Measurements from ENCODE around the gene RPL21. TPM values are rescaled to one million over a fixed set of nuclear protein-coding genes. Genes with fewer than 3 reads are reported as not detected.
"Not testable (repeated sequence)": the region's sequence is repeated elsewhere in the genome, so short reads cannot be mapped to it uniquely, and the experiment has no call there.

Gene RPL21
- total RNA-seq, 2 experiments from 2014 or later: 784 to 807 TPM

DNA sequence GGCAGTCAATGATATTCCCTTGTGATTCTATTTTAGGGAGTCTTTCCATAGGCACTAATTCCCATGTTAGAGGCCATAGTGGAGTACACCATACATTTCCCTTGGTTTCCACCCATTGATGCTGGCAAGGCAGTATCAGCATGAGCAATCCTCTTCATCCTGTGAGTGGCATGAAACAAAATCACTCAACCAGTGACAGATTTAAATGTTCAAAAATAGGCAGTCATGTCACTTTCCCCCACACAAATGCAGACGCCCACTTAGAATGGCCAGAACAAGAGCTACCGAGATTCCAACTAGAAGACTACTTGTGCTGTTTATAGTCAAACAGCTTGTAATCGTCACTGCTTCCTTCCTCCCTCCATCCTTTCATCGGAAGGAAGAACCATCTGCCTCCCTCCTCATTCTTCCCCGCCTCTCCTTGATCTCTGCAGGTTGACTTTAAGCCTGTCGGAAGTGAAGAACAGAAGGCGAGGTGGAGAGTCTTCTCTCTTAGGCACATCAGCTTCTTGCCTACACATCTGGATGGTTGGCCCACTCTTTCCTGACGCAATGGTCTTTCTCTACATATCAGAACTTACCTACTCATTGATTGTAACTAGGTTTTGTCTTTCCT lies 41.8 kb downstream of the RPL21 start:
- peak overlapping the region; percentile 23 for H3K27ac Mint-ChIP-seq
- DNase-seq (no peak), ATAC-seq (no peak)
- H3K36me3 Mint-ChIP-seq (ENCODE audit: low read depth): no peaks in the 10 kb centered on the region
- ChIA-PET POLR2A (interaction anchor here (0.7 to 1.8 kb wide), 2 partner anchors 18 to 20 kb away, joined by 3 to 6 read pairs; no protein-coding TSS in a partner anchor), CTCF (interaction anchor here (0.6 kb wide), 1 partner anchor 109 kb away, joined by 4 read pairs; no protein-coding TSS in a partner anchor)
- no peak overlapping the region for H3K4me3 Mint-ChIP-seq
- no peaks in the 10 kb centered on the region for H3K9me3 Mint-ChIP-seq (ENCODE audit: insufficient read depth)
- no peaks in the 10 kb centered on the region for H3K27me3 Mint-ChIP-seq (ENCODE audit: low read depth)
- H3K4me1 Mint-ChIP-seq (ENCODE audit: low read depth): peaks cover 24% of the 10 kb centered on the region

DNA sequence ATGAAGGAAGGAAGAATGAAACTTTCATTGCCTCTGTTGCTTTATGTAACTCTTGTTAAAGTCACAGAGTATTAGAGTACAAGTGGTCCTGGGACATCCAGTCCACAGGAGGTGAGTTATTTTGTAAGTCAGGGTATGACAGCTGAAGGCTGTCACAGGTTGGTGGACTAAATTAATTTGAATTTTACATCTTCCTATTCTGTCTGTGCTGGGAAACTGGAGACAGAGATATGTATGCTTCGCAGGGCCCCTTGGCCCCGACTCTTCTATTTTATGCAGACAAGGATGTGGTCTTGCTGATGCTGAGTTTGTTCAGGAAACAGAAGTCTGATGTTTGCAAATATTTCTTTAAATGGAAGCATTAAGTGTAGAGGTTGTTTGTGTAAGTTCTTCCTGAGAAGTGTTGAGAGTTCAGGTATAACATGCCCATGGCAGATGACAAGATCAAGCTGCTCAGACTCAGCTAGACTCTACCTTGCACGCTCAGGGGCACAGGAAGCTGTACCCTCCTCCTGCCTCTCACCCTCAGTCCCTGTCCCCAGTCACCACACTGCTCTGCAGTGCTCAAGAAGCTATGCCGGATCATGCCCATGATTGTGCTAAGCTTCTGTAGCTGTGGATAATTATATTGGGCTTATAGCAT lies 42.6 kb downstream of the RPL21 start:
- peak; percentile 46 for DNase-seq
- H3K4me3 Mint-ChIP-seq: no peak overlapping the region
- no peaks in the 10 kb centered on the region for H3K9me3 Mint-ChIP-seq (ENCODE audit: insufficient read depth)
- H3K27ac Mint-ChIP-seq: peak overlapping the region; percentile 23
- ChIA-PET CTCF (no interaction called here), POLR2A (no interaction called here)
- H3K27me3 Mint-ChIP-seq (ENCODE audit: low read depth): no peaks in the 10 kb centered on the region
- no peaks in the 10 kb centered on the region for H3K36me3 Mint-ChIP-seq (ENCODE audit: low read depth)
- H3K4me1 Mint-ChIP-seq (ENCODE audit: low read depth): peaks cover 24% of the 10 kb centered on the region
- ATAC-seq: peak; percentile 82

DNA sequence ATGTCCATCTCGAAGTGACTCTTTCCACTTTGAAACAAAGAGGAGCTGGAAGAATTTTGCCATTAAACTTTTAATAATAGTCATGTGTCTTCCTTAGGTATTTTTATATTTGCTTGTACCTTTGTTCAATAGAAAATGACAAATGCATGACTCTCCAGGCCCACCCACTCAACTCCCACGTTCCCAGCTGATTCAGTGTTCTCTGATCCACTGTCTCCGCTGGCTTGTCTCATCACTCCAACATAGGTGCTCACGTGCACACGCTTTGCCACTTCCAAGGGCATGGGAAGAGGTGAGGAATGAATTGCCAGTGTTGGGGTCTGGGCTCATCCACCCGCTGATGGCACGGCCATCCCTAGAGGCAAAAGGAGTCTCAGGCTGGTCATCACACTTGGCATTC lies 43.7 kb downstream of the RPL21 start:
- Mint-ChIP-seq H3K9me3 (ENCODE audit: insufficient read depth) (no peaks in the 10 kb centered on the region), H3K4me3 (no peak overlapping the region), H3K27ac (no peak overlapping the region), H3K27me3 (ENCODE audit: low read depth) (peaks cover 2% of the 10 kb centered on the region), H3K4me1 (ENCODE audit: low read depth) (peaks cover 24% of the 10 kb centered on the region), H3K36me3 (ENCODE audit: low read depth) (no peaks in the 10 kb centered on the region)
- ATAC-seq (no peak), DNase-seq (no peak)
- POLR2A ChIA-PET: no interaction called here
- CTCF ChIA-PET: interaction anchor here (2.0 kb wide), 1 partner anchor 25 kb away, joined by 6 read pairs; the partner anchor contains the start of gene RASL11A

DNA sequence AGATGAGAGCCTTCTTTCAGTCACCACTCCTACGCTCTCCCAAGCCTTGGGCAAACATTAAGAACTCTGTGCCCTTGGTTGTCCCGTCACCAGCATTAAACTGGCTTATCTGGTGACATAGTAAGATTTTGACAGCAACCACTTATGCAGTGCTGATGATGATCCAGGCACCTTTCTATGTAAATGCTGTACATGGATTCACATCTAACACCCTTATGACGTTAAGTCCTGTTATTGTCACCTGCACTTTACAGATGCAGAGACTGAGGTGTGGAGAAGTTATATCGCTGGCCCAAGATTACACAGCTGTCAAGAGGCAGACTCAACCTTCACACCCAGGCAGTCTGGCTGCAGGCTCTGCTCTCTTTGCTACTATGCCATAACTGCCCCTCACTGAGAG lies 44.3 kb downstream of the RPL21 start:
- ChIA-PET CTCF (interaction anchor here (2.0 kb wide), 1 partner anchor 25 kb away, joined by 6 read pairs; the partner anchor contains the start of gene RASL11A), POLR2A (no interaction called here)
- Mint-ChIP-seq H3K9me3 (ENCODE audit: insufficient read depth) (no peaks in the 10 kb centered on the region), H3K27me3 (ENCODE audit: low read depth) (peaks cover 2% of the 10 kb centered on the region), H3K4me1 (ENCODE audit: low read depth) (peaks cover 24% of the 10 kb centered on the region), H3K27ac (no peak overlapping the region), H3K36me3 (ENCODE audit: low read depth) (no peaks in the 10 kb centered on the region), H3K4me3 (no peak overlapping the region)
- DNase-seq (no peak), ATAC-seq (no peak)

DNA sequence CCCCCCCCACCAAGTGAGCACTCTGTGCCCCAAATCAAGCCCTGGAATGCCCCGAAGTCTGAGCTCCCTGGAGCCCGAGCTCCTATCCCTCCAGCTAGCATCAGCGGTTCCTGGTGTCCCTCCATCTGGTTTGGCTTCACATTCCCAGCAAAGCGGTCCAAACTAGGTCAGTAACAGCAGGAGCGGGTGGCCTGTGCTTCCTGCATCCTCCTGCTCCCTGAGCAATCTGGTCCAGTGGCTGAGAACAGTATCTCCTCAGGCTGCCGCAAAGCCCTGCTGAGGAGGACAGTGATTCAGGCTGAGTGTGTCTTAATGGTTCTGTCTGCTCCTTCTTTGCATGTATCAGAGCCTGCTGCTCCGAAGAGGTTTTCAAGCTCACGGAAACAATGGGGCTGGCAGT lies 45.1 kb downstream of the RPL21 start:
- Mint-ChIP-seq H3K27ac (no peak overlapping the region), H3K27me3 (ENCODE audit: low read depth) (peaks cover 2% of the 10 kb centered on the region), H3K4me1 (ENCODE audit: low read depth) (peaks cover 24% of the 10 kb centered on the region), H3K9me3 (ENCODE audit: insufficient read depth) (no peaks in the 10 kb centered on the region), H3K4me3 (no peak overlapping the region), H3K36me3 (ENCODE audit: low read depth) (no peaks in the 10 kb centered on the region)
- CTCF ChIA-PET: interaction anchor here (2.0 kb wide), 1 partner anchor 26 kb away, joined by 6 read pairs; the partner anchor contains the start of gene RASL11A
- POLR2A ChIA-PET: no interaction called here
- DNase-seq (no peak), ATAC-seq (no peak)

DNA sequence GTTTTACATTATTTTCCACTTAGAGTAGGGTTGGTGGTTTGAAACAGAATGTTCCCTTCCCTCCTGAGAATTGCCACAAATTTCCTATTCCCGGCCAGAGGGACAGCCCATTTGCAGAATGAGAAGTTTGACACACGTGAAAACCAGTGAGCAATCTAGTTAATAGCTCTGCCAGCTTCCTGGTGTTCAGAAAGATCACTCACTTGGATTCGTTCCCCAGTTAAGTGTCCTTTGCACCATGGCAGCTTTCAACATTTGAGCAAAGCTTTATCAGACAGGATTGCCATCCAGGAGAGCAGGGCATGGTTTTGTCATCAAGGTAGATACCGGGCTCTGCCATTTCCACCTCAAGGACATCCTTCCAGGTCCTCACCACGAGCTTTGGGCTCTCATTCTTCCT lies 47.5 kb downstream of the RPL21 start:
- ChIA-PET CTCF (interaction anchor here (1.1 kb wide), 1 partner anchor 63 kb away, joined by 6 read pairs; no protein-coding TSS in a partner anchor), POLR2A (no interaction called here)
- H3K27me3 Mint-ChIP-seq (ENCODE audit: low read depth): peaks cover 2% of the 10 kb centered on the region
- no peak overlapping the region for H3K27ac Mint-ChIP-seq
- ATAC-seq (no peak), DNase-seq (no peak)
- no peak overlapping the region for H3K4me3 Mint-ChIP-seq
- H3K9me3 Mint-ChIP-seq (ENCODE audit: insufficient read depth): no peaks in the 10 kb centered on the region
- H3K36me3 Mint-ChIP-seq (ENCODE audit: low read depth): no peaks in the 10 kb centered on the region
- H3K4me1 Mint-ChIP-seq (ENCODE audit: low read depth): peaks cover 21% of the 10 kb centered on the region

DNA sequence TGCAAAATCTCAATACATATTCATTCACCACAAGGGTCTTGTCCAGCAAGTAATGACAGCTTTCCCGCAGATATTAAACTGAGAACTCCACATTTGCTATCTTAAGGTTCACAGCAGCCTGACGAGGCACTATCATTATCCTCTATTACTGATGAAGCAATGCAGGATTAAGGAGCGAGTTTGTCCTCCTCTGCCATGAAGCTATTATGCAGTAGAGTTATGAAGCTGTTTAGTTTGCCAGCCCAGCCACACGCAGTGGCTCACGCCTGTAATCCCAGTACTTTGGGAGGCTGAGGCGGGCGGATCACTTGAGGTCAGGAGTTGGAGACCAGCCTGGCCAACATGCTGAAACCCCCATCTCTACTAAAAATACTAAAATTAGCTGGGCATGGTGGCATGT lies 49.0 kb downstream of the RPL21 start:
- H3K36me3 Mint-ChIP-seq (ENCODE audit: low read depth); H3K27me3 Mint-ChIP-seq (ENCODE audit: low read depth); ATAC-seq; H3K4me3 Mint-ChIP-seq; H3K27ac Mint-ChIP-seq; DNase-seq; H3K9me3 Mint-ChIP-seq (ENCODE audit: insufficient read depth); H3K4me1 Mint-ChIP-seq (ENCODE audit: low read depth): not testable (repeated sequence)
- POLR2A ChIA-PET: interaction anchor here (0.7 to 0.9 kb wide), 2 partner anchors 31 to 295 kb away, joined by 3 to 4 read pairs; no protein-coding TSS in a partner anchor
- CTCF ChIA-PET: interaction anchor here (0.7 to 1.5 kb wide), 4 partner anchors 27 to 526 kb away, joined by 3 to 5 read pairs (median 4); partner anchors contain the start of gene RASL11A

DNA sequence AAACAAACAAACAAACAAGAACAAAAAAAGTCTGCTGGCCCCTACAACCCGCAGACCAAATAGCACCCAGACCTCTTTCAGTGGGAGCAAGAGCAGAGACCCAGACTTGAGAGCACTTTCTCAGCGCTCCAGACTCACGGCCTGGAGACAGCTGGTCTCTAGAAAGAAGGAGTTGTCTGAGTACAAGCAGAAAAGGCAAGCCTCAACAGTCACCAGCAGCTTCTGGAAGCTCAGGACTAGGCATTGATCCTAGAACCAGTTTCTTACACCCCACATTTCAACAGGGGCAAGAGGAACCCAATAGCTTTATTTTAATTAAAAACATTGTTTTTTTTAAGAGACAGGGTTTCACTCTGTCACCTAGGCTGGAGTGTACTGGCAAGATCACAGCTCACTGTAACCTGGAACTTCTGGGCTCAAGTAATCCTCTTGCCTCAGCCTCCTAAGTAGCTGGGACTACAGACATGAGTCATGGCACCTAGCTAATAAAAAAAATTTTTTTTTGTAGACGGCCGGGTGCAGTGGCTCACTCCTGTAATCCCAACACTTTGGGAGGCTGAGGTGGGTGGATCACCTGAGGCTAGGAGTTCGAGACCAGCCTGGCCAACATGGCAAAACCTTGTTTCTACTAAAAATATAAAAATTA lies 49.7 kb downstream of the RPL21 start:
- Mint-ChIP-seq H3K27me3 (ENCODE audit: low read depth) (peaks cover 2% of the 10 kb centered on the region), H3K4me3 (no peak overlapping the region), H3K36me3 (ENCODE audit: low read depth) (no peaks in the 10 kb centered on the region), H3K9me3 (ENCODE audit: insufficient read depth) (no peaks in the 10 kb centered on the region), H3K4me1 (ENCODE audit: low read depth) (peaks cover 7% of the 10 kb centered on the region), H3K27ac (no peak overlapping the region)
- ATAC-seq (no peak), DNase-seq (no peak)
- ChIA-PET CTCF (interaction anchor here (0.7 to 1.5 kb wide), 4 partner anchors 27 to 525 kb away, joined by 3 to 5 read pairs (median 4); partner anchors contain the start of gene RASL11A), POLR2A (interaction anchor here (0.9 kb wide), 1 partner anchor 30 kb away, joined by 3 read pairs; no protein-coding TSS in a partner anchor)

DNA sequence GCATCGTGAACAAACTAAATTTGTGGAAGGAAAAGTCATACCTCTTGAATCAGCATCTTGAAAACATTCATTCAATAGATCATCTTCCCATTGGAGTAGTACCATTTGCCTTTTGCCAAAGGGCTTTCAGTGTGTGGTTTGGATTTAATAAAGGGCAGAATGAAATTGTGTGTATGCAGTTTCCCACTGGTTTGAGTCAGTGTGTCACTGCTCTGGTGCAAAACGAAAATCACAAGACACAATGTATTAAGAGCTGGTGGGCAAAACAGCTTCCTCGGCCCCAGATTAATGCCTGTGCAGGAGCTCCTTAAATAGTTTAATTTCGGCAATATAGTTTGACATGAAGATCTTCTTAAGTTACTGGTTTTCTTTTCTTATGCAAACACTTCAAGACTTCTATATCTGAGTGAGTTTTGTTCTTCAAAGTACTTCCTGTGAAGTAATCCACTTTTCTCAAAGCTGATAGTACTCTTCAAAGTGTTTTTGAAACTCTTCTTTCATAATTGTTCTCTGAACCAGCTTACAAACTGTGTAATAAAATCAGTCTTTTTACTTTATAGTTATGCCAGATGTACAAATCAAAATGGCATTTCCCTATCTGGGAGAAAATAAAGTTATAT lies 51.4 kb downstream of the RPL21 start:
- no peak for ATAC-seq
- no peak for DNase-seq
- Mint-ChIP-seq H3K9me3 (ENCODE audit: insufficient read depth) (no peaks in the 10 kb centered on the region), H3K27ac (no peak overlapping the region), H3K36me3 (ENCODE audit: low read depth) (no peaks in the 10 kb centered on the region), H3K27me3 (ENCODE audit: low read depth) (peaks cover 2% of the 10 kb centered on the region), H3K4me3 (no peak overlapping the region), H3K4me1 (ENCODE audit: low read depth) (peaks cover 15% of the 10 kb centered on the region)
- CTCF ChIA-PET: interaction anchor here (0.7 to 2.7 kb wide), 2 partner anchors 27 to 32 kb away, joined by 3 to 8 read pairs; partner anchors contain the start of gene RASL11A
- POLR2A ChIA-PET: no interaction called here

DNA sequence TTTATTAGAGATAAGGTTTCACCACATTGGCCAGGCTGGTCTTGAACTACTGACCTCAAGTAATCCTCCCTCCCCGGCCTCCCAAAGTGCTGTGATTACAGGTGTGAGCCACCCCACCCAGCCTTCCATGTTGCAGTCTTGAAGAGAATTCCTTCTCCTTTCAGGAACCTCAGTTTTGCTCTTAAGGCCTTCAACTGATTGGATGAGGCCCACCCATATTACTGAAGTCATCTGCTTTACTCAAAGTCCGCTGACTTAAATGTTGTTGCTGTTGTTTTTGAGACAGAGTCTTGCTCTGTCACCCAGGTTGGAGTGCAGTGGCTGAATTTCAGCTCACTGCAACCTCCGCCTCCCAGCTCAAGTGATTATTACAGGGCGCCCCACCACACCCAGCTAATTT lies 52.7 kb downstream of the RPL21 start:
- H3K4me3 Mint-ChIP-seq: no peak overlapping the region
- CTCF ChIA-PET: interaction anchor here (2.7 kb wide), 1 partner anchor 34 kb away, joined by 8 read pairs; the partner anchor contains the start of gene RASL11A
- H3K36me3 Mint-ChIP-seq (ENCODE audit: low read depth): no peaks in the 10 kb centered on the region
- H3K9me3 Mint-ChIP-seq (ENCODE audit: insufficient read depth): no peaks in the 10 kb centered on the region
- peaks cover 17% of the 10 kb centered on the region for H3K4me1 Mint-ChIP-seq (ENCODE audit: low read depth)
- ATAC-seq: no peak
- no peak overlapping the region for H3K27ac Mint-ChIP-seq
- POLR2A ChIA-PET: interaction anchor here (0.6 kb wide), 1 partner anchor 247 kb away, joined by 3 read pairs; no protein-coding TSS in a partner anchor
- H3K27me3 Mint-ChIP-seq (ENCODE audit: low read depth): peaks cover 2% of the 10 kb centered on the region
- DNase-seq: no peak

DNA sequence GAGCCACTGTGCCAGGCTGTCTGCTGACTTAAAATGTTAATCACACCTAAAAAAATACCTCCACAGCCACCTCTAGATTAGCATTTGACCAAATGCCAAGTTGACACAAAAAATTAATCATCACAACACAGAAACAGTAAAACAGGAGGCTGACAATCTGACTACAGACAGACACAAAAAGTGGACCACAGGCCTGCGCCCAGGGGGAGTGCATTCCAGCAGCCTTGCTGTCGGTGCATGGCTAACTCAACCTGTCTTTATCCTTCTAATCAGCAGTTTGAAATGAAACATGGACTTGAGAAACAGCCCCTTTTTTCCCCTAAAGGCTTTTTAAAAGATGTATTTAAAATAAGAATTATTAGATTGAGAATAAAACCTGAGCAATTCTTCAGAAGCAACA lies 53.3 kb downstream of the RPL21 start:
- no peak overlapping the region for H3K4me3 Mint-ChIP-seq
- no peak overlapping the region for H3K27ac Mint-ChIP-seq
- CTCF ChIA-PET: no interaction called here
- POLR2A ChIA-PET: no interaction called here
- H3K36me3 Mint-ChIP-seq (ENCODE audit: low read depth): no peaks in the 10 kb centered on the region
- ATAC-seq: no peak
- H3K4me1 Mint-ChIP-seq (ENCODE audit: low read depth): peaks cover 19% of the 10 kb centered on the region
- no peak for DNase-seq
- H3K27me3 Mint-ChIP-seq (ENCODE audit: low read depth): no peaks in the 10 kb centered on the region
- H3K9me3 Mint-ChIP-seq (ENCODE audit: insufficient read depth): no peaks in the 10 kb centered on the region

Measured in activated CD8-positive, alpha-beta T cell treated with anti-CD3 and anti-CD28 coated beads, Interleukin-2, amount 10 ng/mL, durations not matched to agents 7 days and 5 days (primary cell).